ENCODE measurements around the gene SELENOM.

The SELENOM gene

DNA sequence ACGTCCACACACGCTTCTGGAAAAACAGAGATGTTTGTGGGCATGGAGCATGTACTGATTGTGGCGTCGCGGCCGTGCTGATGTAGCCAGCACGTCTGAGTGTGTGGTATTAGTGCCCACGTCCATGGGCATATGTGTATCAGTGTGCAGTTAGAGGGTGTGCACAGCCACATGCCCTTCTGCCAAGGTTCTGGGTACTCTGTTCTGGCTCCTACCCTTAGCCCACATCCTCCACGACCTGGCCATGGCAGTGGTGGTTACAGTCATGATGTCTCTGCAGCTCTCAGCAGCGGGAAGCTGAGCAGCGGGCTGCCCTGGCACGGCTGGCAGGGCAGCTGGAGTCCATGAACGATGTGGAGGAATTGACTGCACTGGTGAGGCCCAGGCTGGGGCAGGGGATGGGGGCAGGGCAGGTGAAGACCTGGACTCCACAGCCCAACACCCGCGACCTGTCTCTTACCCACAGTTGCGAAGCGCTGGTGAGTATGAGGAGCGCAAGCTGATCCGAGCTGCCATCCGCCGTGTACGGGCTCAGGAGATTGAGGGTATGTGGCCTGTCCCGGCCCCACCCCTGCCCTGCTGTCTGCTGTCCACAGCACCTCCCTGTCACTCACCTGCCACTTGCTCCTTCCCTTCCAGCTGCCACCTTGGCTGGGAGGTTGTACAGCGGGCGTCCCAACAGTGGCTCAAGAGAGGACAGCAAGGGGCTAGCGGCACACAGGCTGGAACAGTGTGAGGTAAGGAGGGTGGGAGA, 19.0 kb downstream of the SELENOM start:
- no peak overlapping the region for H3K27ac ChIP-seq (ENCODE audit: low read depth, low read length)
- no peak overlapping the region for H3K4me2 ChIP-seq (ENCODE audit: low read depth, low read length, poor library complexity, severe bottlenecking)
- H3K9me3 ChIP-seq (ENCODE audit: insufficient read depth, low read length) = no peaks in the 10 kb centered on the region
- no peaks in the 10 kb centered on the region for H3K79me2 ChIP-seq (ENCODE audit: insufficient read depth, low read length)
- no peaks in the 10 kb centered on the region for H4K20me1 ChIP-seq (ENCODE audit: low read depth, low read length)
- no peak overlapping the region for H2AFZ ChIP-seq (ENCODE audit: low read depth, low read length, severe bottlenecking)
- no peaks in the 10 kb centered on the region for H3K27me3 ChIP-seq (ENCODE audit: low read length)
- no peaks in the 10 kb centered on the region for H3K36me3 ChIP-seq (ENCODE audit: low read length)
- H3K4me3 ChIP-seq (ENCODE audit: insufficient read depth, low read length, poor library complexity, severe bottlenecking) = no peak overlapping the region
- H3F3A ChIP-seq (ENCODE audit: insufficient read depth) = peaks cover 9% of the 10 kb centered on the region
- H3K9ac ChIP-seq (ENCODE audit: low read length) = no peak overlapping the region
- no peaks in the 10 kb centered on the region for H3K9me2 ChIP-seq (replicated peaks; ENCODE audit: insufficient read depth, low read length)
- TF ChIP-seq, protein P1, sequence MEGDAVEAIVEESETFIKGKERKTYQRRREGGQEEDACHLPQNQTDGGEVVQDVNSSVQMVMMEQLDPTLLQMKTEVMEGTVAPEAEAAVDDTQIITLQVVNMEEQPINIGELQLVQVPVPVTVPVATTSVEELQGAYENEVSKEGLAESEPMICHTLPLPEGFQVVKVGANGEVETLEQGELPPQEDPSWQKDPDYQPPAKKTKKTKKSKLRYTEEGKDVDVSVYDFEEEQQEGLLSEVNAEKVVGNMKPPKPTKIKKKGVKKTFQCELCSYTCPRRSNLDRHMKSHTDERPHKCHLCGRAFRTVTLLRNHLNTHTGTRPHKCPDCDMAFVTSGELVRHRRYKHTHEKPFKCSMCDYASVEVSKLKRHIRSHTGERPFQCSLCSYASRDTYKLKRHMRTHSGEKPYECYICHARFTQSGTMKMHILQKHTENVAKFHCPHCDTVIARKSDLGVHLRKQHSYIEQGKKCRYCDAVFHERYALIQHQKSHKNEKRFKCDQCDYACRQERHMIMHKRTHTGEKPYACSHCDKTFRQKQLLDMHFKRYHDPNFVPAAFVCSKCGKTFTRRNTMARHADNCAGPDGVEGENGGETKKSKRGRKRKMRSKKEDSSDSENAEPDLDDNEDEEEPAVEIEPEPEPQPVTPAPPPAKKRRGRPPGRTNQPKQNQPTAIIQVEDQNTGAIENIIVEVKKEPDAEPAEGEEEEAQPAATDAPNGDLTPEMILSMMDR (IDR thresholded peaks at IDR 0.05; ENCODE audit: insufficient read depth, low read length, poor library complexity, severe bottlenecking) = no peak
- no peak for TF ChIP-seq EZH2phosphoT487 (conservative IDR thresholded peaks at IDR 0.05; ENCODE audit: low read length)

DNA sequence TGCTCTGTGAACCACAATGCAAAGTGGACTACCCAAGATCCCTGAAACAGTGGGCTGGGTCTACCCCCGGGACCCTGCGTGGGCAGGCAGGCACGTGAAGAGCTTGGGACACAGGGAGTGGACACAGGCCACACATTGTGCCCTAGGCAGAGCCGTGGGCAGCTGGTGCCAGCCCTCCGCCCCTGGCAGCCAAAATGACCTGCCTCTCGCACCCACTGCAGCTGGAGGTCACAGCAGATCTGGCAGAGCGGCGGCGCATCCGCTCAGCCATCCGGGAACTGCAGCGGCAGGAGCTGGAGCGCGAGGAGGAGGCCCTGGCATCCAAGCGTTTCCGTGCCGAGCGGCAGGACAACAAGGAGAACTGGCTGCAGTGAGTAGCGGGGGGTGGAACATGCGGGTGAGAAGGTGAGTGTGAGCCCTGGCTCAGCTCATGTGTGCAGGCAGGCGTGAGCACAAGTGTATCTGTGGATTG, 19.6 kb downstream of the SELENOM start:
- no peaks in the 10 kb centered on the region for H3K79me2 ChIP-seq (ENCODE audit: insufficient read depth, low read length)
- no peaks in the 10 kb centered on the region for H3K9me2 ChIP-seq (replicated peaks; ENCODE audit: insufficient read depth, low read length)
- no peaks in the 10 kb centered on the region for H3K27me3 ChIP-seq (ENCODE audit: low read length)
- peaks cover 12% of the 10 kb centered on the region for H3F3A ChIP-seq (ENCODE audit: insufficient read depth)
- TF ChIP-seq EZH2phosphoT487 (conservative IDR thresholded peaks at IDR 0.05; ENCODE audit: low read length) = no peak
- H3K9ac ChIP-seq (ENCODE audit: low read length) = no peak overlapping the region
- H3K4me2 ChIP-seq (ENCODE audit: low read depth, low read length, poor library complexity, severe bottlenecking) = no peak overlapping the region
- no peak overlapping the region for H3K27ac ChIP-seq (ENCODE audit: low read depth, low read length)
- no peaks in the 10 kb centered on the region for H3K9me3 ChIP-seq (ENCODE audit: insufficient read depth, low read length)
- H3K4me3 ChIP-seq (ENCODE audit: insufficient read depth, low read length, poor library complexity, severe bottlenecking) = no peak overlapping the region
- H4K20me1 ChIP-seq (ENCODE audit: low read depth, low read length) = no peaks in the 10 kb centered on the region
- H2AFZ ChIP-seq (ENCODE audit: low read depth, low read length, severe bottlenecking) = no peak overlapping the region
- H3K36me3 ChIP-seq (ENCODE audit: low read length) = no peaks in the 10 kb centered on the region

- no peak overlapping the region for H3K4me3 ChIP-seq (ENCODE audit: insufficient read depth, low read length, poor library complexity, severe bottlenecking)
- H3K9me3 ChIP-seq (ENCODE audit: insufficient read depth, low read length) = no peaks in the 10 kb centered on the region
- H3K9ac ChIP-seq (ENCODE audit: low read length) = no peak overlapping the region
- H3K9me2 ChIP-seq (replicated peaks; ENCODE audit: insufficient read depth, low read length) = no peaks in the 10 kb centered on the region
- H3K27ac ChIP-seq (ENCODE audit: low read depth, low read length) = no peak overlapping the region
- H3K4me2 ChIP-seq (ENCODE audit: low read depth, low read length, poor library complexity, severe bottlenecking) = no peak overlapping the region
- no peaks in the 10 kb centered on the region for H4K20me1 ChIP-seq (ENCODE audit: low read depth, low read length)
- peaks cover 12% of the 10 kb centered on the region for H3F3A ChIP-seq (ENCODE audit: insufficient read depth)
- H3K27me3 ChIP-seq (ENCODE audit: low read length) = no peaks in the 10 kb centered on the region
- no peak overlapping the region for H2AFZ ChIP-seq (ENCODE audit: low read depth, low read length, severe bottlenecking)
- TF ChIP-seq, protein P1 (IDR thresholded peaks at IDR 0.05; ENCODE audit: insufficient read depth, low read length, poor library complexity, severe bottlenecking) = no peak
- TF ChIP-seq EZH2phosphoT487 (conservative IDR thresholded peaks at IDR 0.05; ENCODE audit: low read length) = no peak
- H3K36me3 ChIP-seq (ENCODE audit: low read length) = no peaks in the 10 kb centered on the region
- H3K79me2 ChIP-seq (ENCODE audit: insufficient read depth, low read length) = no peaks in the 10 kb centered on the region
Observed at GRCh38 chr22:31086703-31087330, 20.6 kb downstream of the SELENOM start.

DNA sequence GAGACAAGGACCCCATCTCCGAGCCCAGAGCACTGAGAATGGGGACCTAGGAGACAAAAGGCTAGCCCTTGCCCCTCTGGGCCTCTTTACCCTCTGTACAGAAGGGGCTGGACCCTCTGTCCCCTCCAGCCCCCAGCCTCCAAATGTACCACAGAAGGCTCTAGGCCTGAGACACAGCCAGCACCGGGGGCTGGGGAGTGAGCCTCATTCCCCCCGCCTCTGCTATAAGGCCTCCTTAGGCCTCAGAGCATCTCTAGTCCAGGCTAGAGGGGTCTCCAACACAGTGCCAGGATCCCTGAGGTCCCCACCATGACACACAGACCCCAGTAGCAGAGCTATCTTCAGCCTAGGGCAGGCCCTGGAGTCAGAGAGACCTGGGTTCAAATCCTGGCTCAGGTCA, 21.4 kb downstream of the SELENOM start:
- H3K9me2 ChIP-seq (replicated peaks; ENCODE audit: insufficient read depth, low read length) = no peaks in the 10 kb centered on the region
- H3K4me2 ChIP-seq (ENCODE audit: low read depth, low read length, poor library complexity, severe bottlenecking) = no peak overlapping the region
- H3K27ac ChIP-seq (ENCODE audit: low read depth, low read length) = no peak overlapping the region
- no peak overlapping the region for H3K4me3 ChIP-seq (ENCODE audit: insufficient read depth, low read length, poor library complexity, severe bottlenecking)
- no peak for TF ChIP-seq EZH2phosphoT487 (conservative IDR thresholded peaks at IDR 0.05; ENCODE audit: low read length)
- TF ChIP-seq, protein P1 (IDR thresholded peaks at IDR 0.05; ENCODE audit: insufficient read depth, low read length, poor library complexity, severe bottlenecking) = no peak
- H3K79me2 ChIP-seq (ENCODE audit: insufficient read depth, low read length) = no peaks in the 10 kb centered on the region
- H4K20me1 ChIP-seq (ENCODE audit: low read depth, low read length) = no peaks in the 10 kb centered on the region
- no peaks in the 10 kb centered on the region for H3K36me3 ChIP-seq (ENCODE audit: low read length)
- H3F3A ChIP-seq (ENCODE audit: insufficient read depth) = peaks cover 12% of the 10 kb centered on the region
- H3K9me3 ChIP-seq (ENCODE audit: insufficient read depth, low read length) = no peaks in the 10 kb centered on the region
- H3K27me3 ChIP-seq (ENCODE audit: low read length) = no peaks in the 10 kb centered on the region
- H3K9ac ChIP-seq (ENCODE audit: low read length) = peak overlapping the region; percentile 69
- no peak overlapping the region for H2AFZ ChIP-seq (ENCODE audit: low read depth, low read length, severe bottlenecking)
